ENCODE measurements around the gene RNLS.
"Not testable (repeated sequence)": the region's sequence is repeated elsewhere in the genome, so short reads cannot be mapped to it uniquely, and the experiment has no call there.

Gene RNLS

DNA sequence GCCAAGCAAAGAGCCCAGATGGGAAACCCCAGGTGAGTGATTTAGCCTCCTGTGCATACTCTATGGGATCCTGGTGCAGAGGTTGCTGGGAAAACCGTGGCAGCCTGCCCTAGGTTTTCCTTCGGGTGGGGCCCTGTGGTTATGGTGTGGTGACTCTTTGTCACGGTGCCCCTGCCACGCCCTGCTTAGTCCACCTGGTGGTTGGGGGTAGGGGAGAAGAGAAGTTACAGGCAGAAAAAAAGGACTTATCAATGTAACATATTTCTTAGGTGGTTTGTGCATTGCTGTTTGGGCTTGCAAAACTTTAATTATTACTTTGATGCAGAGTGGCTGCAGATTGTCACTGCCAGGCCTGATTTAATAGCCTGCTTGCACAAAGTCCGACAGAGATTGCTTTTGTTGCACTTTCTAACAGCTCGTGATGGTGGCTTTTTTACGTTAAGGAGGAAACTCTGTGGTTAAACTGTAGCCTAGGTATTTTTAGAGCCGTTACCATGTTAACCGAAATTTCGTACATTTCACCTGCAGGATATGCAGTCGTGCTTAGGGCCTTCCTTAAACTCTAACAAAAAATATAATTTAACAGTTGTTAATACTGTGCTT, 197.4 kb downstream of the RNLS start:
- peak; percentile 44 for DNase-seq

DNA sequence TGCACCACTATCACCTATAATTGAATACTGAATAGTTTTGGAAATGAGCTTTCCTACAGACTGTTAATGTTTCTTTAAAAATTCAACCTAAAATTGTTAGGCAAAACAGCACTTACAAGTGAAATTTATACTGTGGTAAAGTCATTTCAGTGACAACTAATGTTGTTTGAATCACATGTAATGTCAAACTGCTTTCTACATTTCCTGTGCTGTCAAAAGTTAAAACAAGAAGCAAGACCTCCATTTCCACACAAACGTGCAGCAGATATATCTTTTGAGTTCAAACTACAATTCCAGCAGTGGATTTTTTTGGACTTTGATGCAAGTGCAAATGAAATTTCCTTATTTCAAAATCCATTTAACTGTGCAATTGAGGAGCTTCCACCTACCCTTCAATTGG, 199.8 kb downstream of the RNLS start:
- no peak for DNase-seq

DNA sequence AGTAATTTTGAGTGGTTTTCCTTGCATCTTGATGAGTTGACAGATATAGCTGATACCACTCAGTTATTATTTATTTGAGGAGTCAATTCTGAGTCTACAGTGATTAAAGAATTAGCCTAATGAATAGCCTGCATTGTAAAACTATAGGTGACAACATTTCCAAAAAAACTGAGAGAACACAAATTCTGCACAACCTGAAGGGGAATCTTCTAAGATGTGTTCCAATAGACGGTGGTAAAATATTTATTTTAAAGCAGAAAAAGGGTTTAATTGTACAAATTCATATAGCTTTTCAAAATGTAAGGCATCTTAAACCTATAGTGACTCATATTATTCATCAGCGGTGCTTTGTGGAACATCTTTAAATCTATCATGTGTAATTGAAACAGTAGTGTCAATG, 200.4 kb downstream of the RNLS start:
- DNase-seq, result no peak

DNA sequence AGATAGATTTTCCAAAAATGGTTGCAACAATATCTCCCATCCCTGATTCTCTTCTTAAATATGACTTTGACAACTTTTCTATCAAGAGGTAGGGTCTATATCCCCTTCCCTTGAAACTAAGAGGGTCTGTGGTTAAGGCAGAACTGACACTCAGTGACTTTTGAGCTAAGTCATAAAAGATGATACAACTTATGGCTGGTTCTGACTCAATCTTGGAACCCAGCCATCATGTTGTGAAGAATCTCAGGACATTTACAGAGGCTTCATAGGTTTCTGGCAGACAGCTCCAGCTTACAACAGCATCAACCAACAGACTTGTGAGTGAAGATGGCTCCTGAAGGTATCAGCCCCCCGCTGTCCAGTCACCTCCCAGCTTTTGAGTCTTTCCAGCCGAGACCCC, 203.5 kb downstream of the RNLS start:
- DNase-seq, result no peak

DNA sequence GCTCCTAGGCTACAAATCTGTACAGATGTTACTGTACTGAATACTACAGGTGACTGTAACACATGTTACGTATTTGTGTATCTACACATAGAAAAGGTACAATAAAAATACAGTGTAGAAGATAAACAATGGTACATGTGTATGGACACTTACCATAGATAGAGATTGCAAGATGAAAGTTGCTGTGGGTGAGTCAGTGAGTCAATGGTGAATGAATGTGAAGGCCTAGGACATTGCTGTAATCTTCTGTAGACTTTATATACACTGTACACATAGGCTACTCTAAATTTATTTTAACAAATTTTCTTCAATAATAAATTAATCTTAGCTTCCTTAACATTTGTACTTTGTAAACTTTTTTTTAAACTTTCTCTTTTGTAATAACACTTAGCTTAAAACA, 205.6 kb downstream of the RNLS start:
- DNase-seq, result no peak

DNA sequence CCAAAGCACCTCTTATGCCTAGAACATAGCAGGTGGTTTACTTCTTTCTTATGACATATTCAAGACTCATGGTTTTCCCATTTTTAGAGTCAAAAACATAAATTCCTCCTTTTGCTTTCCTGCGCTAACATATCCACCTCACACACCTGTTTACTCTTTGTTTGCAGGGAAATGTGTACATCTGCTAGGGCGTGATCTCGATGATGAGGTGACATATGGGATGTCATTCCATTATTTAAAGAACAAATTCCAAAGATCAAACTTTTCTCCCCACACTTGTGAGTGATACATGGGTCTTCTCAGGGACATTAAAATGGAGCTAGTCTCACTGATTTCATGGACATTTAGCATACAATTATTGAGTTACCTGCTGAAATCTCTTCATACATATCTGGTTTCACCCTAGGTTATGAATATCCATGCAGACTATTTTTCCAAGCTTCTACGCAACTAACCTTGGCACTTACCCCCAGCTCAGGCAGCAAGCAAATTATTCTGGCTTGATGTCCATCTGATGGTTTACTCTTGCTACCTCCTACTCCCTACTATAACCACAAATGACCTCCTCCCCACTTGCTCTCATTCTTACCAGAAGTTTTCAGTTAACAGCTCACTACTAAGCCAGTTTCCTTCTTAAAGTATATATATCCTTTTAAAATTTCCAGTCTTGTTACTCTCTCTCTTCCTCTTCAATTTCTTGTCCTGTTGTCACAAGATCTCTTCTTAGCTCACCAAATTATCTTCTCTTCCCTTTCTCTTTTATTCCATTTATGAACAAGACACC, 208.5 kb downstream of the RNLS start:
- DNase-seq, result no peak

DNA sequence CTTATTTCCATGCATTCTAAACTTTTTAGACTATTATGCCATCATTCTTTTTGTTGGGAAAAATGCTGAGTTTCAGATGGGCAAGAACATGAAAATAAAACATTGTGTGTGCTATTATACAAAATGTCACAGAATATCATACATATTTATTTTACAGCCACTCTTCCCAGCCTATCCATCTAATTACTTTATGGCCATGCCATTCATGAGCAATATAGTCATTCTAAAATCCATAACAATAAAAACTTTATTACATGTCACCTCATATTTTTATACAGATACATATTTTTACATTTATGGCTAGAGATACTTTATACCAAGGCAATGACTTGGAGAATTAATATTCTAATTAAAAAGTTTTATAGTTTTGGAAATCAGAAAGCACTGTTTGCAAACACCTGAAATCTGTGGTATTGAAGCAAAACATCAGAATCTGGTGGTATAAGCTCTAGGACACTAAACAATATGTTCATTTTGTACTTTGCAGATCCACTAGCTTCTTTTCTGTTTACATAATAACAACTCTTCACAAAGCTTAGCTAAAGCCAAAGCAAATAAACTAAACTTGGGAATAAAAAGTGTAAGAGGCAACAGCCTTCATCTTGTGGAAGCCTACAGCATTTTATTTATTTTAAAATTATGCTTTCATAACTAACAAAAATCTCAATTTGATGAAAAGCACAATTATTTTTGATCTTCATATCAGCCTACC, 210.1 kb downstream of the RNLS start:
- DNase-seq, result no peak

DNA sequence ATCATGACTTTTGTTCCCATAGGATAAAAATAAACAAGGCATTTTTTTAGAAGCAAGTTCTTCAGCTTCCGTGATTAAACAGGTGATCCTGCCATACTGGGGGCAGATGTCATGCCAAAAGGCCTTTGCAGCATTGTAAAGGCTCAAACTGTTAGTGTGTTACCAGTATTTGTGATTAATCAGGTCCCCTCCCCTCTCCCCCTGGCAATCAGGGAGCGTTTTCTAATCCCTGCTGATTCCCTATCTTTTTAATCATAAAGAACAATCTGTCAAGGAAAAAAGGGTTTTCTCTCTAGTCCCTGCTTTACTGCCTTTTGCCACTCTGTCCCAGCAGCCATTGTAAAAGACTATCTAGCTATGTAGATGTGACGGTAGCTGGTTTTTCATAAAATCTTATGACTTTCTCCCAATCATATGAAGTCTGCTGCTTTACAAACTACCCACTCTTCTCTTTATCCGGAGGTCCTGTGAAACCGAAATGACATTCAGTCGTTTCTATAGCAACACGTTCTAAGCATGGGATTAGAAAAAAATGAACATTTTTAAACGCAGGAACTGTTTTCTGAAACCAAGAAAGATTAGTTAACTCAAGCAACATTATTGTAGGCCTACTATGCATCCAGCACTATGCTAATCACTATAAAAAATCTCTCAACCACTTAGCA, 210.9 kb downstream of the RNLS start:
- DNase-seq, result no peak

DNA sequence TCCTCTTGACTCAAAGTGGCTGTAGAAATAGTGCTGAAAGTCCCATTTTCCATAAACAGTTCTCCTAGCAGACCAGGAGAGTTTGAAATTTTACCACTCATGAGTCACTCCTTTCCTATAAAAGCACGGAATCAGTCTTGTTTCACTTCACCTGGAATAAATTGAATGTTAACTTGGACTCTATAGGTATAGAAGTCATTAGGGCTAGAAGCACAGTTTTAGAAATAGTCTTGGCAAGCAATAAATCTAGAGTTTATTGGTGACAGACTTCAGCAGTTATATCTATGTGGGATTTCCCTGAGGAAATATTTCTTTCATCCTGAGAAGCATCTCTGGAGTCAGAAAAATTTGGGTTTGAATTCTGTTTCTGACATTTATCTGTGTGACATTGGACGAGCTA, 212.4 kb downstream of the RNLS start:
- DNase-seq, result no peak

DNA sequence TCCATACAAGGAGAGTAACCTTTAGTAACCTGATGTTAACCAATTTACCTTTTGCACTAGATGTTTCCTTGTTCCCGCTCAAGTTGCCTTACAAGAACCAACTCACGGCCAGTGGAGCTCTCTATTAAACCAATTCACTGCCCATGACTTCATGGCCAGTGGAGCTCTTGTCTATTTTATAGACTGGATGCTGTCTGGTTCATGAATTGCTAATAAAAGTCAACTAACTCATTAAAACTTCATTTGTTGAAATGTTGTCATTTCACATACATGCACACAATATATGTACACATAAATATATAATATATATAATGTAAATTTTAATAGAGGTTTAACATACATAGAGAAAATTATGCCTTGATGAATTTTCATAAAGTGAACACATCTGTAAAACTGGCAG, 216.3 kb downstream of the RNLS start:
- DNase-seq, result no peak

DNA sequence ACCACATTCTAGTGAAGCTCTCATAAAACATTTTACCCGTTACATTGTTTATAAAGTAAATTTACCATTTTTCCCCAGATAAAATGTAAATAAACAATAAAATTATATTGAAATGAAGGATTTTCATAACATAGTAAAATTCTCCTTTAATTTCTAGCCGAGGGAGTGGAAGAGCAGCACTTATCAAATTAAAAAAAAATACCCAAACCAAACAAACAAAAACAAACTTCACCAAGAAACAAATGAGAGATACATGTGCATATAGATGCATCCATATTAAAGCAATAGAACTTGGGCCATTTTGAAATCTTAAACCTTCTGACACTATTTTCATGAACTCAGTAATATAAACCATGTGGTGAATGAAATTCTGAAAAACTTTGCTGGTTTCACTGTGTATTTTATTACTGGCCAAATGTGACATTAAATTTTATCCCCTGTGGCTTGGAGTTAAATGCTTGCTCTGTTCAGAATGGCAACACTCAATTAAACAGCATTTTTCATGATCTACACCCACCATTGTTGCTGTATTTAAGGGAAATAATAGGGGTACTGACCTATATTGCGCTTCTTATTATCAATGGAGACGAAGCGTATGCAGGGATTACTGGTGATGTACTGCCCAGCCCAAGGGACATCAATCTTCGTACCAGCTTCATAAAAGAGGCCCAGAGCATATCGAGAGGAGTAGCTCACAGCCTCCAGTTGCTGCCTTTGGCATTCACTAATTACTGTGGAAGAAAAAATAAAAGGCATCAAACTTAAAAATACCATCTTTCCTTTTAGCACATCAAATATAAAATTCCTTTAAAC, 220.9 kb downstream of the RNLS start:
- no peak for DNase-seq

DNA sequence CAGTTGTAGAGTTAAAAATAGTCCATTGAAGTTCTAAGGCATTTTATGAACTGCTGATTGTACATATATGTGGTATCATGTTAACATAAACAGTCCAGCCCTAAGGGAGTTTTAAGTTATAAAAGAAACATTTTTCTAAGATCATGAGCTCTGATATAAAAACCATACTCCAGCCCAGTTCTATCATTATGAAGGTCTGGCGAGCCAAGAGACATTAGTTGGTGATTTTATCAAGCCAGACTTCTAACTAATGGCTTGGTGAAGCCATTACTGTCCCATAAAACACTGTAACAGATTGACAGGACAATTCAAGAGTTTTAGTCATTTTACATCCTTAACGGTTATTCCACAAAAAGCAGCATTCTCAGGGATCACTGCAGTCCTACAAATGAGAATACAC, 221.6 kb downstream of the RNLS start:
- DNase-seq, result no peak

DNA sequence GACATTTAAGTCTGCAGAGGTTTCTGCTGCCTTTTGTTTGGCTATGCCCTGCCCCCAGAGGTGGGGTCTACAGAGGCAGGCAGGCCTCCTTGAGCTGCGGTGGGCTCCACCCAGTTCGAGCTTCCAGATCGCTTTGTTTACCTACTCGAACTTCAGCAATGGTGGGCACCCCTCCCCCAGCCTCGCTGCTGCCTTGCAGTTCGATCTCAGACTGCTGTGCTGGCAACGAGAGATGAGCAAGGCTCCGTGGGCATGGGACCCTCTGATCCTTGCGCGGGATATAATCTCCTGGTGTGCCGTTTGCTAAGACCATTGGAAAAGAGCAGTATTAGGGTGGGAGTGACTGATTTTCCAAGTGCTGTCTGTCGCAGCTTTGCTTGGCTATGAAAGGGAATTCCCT, 227.4 kb downstream of the RNLS start:
- not testable (repeated sequence) for DNase-seq

DNA sequence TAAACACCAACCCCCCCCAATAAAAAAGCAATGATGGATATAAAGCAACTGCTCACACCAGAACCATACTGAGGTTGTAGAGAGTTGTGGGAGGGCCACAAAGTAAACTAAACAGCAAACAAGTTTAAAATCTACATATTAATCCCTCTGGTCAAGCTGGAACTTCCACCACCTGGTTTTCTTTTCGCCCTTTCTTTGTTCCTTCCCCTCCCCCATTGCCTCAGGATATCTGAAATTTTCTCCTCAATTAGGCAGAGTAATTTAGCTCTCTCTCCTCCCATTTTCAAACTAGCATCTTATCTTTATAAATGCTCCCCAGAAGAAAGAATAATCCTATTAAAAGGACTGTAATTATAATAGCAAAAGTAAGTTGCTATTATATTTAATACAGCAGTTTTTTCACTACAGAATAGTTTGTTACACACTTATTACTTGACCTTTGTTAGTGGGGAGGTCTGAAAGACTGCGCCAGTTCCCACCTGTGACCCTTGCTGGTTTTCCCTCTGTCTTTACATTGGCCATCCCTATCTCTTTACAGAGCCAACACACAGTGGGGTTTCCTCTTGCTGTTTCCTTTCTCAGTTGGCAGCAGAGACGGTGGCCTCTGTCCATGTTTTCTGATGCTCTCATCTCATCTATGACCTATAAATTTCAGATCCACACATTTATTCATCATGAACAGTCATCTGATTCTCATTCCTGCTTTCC, 235.4 kb downstream of the RNLS start:
- DNase-seq, result no peak

DNA sequence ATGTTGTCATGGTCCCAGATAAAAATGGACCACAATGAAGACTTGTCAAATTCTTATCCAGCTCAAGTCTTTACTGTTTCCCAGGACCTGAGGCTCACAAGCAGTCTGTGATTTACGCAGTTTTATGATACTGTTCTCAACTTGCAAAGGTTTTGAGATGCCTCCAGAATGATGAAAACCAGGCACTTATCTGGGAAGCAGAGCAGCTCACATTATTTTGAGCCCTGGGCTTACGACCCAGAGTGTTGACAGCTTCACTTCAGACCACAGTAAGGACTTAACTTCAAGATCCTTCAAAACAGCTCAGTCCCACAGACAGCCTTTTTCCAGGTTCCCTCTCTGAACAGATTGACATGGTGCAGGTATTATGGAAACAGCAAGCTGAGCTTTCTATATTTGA, 236.1 kb downstream of the RNLS start:
- DNase-seq, result no peak

DNA sequence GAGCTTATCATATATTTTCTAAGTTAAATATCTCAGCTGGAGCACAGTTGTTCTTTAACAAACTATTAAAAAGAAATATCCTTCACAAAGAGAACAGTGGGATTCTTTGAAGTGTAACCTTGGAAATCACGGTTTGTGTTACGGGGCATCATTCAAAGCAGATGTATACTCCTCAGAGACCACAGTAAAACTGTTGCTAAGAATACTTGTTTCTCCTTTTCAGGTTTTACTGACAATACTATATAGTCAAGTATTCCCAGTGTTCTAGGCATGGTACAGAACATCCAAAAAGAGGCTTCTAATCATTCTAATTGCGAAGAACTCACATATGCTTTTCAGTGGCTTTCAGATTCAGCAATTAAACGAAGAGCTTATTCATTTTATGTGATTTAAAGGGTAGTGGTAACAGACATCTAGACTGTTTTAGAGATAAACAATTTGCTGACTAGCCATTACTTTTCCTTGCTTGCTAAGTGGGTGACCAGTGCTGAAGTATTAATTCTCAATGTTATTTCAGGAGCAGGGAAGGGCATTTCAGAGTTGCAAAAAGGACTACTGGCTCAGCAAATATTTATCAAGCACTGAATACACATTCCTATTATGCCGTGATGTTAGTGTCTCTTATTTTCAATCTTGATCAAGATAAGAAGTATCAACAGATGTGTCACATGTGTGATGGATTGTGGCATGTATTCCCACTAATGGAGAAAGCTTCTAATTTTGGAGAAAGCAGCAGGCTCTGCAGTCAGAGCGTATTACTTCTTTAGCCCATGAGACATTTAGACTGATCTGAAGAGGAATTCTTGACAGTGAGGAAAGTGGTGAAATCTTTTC, 236.8 kb downstream of the RNLS start:
- no peak for DNase-seq

DNA sequence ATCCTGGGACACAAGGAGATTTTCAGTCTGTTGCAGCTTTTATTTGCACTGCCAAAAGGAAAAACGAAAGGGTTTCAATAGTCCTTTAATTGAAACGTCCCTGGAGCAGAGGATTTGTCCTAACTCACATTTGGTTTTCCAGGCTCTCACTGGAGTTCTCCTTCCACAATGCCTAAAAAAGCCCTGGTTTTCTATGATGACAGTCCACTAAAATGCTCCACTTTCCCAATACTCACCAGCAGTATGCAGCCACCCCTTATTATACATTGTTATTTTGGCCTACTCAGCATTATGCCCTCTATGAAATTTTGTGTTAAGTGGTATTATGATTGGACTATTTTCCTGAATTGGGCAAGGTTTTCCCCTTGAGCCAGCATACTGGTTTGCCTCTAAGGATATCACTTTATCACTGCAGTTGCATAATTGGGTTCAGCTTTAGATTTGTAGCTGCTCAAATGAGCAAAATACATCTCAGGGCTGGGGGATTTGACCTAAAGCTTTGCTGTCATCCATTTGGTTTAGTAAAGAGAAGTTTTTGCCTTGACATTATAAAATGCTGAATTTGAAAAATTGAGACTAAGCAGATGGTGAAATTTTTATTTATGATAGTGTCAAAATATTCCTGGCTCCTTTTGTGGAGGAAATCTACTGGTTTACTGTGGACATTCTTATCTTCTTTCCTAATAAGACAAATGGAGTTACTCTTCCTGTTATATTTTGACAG, 239.2 kb downstream of the RNLS start:
- DNase-seq, result no peak

DNA sequence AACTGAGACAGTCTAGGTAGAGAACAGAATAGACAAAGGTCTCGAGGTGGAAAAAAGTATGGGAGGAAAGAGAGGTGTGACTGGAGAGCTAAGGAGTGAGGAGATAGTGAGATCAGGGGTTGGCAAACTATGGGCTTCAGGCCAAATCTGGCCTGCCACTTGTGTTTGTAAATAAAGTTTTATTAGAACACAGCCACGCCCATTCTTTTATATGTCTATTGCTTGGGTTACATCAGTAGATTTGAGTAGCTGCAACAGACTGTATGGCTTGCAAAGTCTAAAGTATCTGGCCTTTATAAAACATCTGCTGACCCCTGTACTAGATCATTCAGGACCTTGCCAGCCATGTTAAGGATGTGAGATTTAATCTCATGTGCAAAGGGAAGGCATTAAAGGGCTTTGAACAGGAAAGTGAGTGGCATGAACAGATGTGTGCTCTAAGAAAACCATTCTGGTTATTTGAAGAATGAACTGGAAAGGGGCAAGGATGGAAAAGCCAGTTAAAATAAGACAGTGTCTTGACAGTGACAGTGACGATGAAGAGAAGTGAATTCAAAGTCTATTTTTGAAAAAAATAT, 240.3 kb downstream of the RNLS start:
- DNase-seq, result no peak

DNA sequence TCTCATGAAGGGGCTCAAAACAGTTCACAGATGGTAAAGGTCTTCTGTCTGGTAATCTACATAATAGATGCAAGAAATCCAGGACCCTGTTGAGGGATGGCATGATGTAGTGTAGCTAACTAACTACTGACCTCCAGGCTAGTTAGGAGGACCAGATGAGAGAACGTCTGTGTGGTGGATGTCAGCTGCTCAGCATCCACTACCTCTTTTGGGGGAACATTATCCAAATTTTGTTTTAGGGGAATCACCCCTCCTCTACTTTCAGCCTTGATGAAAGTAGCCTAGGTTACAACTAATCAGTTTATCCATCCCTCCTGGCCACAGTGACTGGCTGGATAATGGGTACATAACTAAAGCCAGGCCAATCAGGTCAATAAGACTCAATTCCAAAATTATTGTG, 246.0 kb downstream of the RNLS start:
- no peak for DNase-seq

DNA sequence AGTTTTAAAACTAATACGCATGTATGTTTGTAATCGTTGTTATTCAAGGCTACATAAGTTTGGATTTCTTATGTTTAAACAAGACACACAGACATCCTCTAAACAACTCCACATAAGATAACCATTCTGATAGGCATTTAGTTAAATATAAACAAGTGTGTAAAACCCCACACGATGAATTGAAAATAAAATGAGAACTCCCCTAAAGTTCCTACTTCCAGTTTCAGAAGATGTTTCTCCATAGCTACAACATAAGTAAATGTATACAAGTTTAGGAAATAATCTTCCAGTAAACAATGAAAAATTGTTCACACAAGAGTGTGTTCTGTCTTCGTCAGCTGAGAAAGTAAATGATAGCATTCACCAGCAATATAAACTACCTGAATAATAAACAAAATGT, 246.8 kb downstream of the RNLS start:
- no peak for DNase-seq

Data from stimulated activated CD4-positive, alpha-beta T cell treated with anti-CD3 and anti-CD28 coated beads, Interleukin-4, amount 100 ng/mL, for 24 hours (primary cell).